Measurements from ENCODE around the gene SCAMP1.

The SCAMP1 gene

DNA sequence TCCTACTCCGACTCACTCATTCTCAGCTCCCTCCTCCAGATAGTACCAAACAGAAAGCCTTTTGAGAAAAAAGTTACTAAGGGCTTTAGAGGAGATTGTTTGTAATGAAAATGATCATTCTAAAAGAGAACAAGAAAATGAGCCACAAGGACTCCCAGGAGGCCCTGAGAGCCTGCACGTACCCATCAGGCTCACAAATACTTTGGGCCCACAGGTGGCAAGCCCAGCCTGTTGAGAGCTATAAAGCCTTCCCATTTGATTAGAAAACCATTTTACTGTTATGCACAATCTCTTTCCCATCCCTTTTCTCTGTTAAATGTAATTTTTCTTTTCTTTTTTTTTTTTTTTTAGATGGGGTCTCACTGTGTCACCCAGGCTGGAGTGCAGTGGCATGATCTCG, 152.0 kb downstream of the SCAMP1 start:
- DNase-seq (ENCODE audit: low read depth in 2 of 2), result no peak

- no peak for DNase-seq (ENCODE audit: low read depth in 2 of 2)
Observed at GRCh38 chr5:78513441-78513840, 153.0 kb downstream of the SCAMP1 start.

GRCh38 chr5:78514427-78515330, 154.3 kb downstream of the SCAMP1 start:
- DNase-seq (ENCODE audit: low read depth in 2 of 2), result no peak

- DNase-seq (ENCODE audit: low read depth in 2 of 2), result no peak
Observed at GRCh38 chr5:78515670-78516069, 155.3 kb downstream of the SCAMP1 start.

DNA sequence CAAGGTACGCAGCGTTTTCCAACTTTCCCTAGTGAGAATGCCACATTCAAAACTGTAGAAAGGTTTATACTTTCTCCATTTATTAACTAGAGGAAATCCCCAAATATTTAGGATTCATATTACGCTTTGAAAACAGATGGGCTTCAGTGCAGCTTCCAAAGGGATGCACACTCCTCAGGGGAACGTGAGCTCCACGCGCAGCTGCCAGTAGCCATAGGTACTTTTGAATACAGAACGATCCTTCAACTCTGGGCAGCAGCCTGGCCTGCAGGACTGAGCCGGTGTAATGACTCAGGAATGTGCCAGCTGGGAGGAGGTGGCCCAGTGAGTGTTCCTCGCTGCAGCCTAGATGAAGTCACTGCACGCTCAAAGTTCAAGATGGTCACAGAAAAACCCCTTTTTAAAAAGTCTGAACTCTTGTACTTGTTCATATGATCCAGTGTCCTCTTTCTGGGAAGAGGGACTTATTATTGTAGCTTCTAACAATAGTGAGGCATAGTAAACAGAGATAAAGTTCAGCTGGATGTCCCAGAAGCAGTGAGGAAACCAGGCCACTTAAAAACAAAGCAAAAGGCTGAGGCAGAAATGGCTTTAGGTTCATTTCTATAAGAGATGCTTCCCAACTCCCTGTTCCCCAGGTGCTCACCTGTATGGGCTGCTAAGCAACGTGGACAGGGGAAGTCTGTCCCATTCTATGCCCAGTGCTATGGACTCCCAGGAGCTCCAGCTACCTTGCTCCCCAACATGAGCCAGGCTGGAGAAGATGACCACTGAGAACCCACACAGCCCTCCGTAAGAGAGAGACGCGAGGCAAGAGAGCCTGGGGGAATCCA, 158.2 kb downstream of the SCAMP1 start:
- no peak for DNase-seq (ENCODE audit: low read depth in 2 of 2)

DNA sequence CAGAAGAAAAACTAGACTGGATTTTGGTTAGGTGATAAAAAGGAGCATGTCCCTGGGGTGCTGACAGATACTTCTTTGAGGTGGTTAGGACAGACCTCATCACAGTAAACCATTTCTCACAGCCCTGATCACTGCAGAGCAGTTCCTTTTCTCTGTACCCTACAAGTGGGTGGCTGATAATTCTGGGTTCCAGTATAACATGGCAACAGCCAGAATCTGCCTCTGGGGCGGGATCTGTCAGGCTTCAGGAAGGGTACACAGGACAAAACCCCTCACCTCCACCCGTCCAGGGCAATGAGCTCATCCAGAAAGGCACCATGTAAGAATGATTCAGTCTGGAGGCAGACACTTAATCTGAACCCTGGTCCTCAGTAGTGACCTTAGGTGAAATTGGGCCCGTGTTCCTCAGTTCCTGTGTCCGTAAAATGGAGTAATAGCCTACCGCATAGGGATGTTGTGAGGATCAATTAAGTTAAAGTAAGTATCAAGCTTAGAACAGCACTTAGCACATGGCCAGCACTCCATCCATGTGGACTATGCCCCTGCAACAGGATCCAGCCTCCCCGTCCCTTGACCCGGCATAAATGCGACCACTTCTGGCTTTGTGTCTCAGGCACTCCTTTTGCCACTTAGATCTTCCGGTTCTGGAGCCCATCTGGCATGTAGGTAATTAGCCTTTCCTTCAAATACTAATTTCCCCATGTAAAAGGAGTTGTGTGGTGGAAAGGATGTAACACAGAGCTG, 159.0 kb downstream of the SCAMP1 start:
- no peak for DNase-seq (ENCODE audit: low read depth in 2 of 2)

- DNase-seq (ENCODE audit: low read depth in 2 of 2), result no peak
Observed at GRCh38 chr5:78521455-78521854, 161.0 kb downstream of the SCAMP1 start.

- DNase-seq (ENCODE audit: low read depth in 2 of 2), result no peak
Observed at GRCh38 chr5:78522476-78523260, 162.3 kb downstream of the SCAMP1 start.

- no peak for DNase-seq (ENCODE audit: low read depth in 2 of 2)
Observed at GRCh38 chr5:78523314-78524193, 163.1 kb downstream of the SCAMP1 start.

GRCh38 chr5:78526049-78526525, 165.7 kb downstream of the SCAMP1 start:
- DNase-seq (ENCODE audit: low read depth in 2 of 2), result no peak

DNA sequence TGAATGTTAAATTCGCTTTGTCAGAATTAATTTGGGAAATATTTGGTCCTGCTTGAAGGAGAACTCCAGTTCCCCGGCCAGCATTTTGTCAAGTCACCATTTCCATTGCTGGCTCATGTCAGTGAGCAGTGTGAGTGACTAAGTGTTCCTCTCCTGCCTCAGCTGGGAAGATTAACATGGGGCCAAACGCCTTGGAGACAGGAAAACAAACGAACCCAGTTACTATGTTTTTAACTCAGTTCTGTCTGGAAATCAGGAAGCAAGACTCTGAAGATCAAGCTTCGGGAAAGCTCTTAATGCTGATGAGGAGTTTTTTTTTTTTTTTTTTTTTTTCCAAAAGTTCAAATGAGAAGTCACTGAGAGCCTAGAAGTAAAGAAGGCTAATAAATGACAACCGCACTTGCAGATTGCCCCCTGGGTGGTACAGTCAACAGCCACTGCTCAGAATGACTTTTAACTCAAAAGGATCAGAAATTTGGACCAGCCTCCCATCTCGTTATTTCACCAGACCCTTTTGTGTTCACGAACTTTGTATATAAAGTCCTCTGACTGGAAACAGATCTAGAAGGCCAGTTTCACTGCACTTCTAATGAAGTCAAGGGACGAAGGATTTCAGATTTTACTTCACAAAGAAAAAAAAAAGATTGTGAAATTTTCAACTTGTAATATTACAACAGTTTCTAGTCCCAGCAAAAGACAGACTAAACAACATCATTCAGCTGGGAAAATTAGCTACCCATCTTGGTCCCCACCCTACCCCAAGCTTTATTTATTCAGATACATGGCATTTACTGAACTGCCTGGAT, 166.8 kb downstream of the SCAMP1 start:
- DNase-seq (ENCODE audit: low read depth in 2 of 2), result no peak

DNA sequence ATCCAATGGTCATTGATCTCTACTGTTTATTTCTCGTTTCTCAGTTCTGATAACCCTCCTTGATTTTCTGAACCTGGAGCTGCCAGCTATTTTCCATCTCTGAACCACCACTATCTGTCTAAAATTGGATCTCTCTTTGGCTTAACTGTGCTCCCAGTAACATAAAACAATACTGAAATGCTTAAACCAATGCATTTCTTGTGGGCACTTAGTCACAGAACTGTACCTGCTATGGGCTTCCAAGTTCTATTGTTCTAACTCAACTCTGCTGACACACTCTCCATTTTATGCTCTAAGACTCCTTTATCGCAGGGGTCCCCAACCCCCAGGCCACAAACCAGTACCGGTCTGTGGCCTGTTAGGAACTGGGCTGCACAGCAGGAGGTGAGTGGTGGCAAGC, 167.5 kb downstream of the SCAMP1 start:
- no peak for DNase-seq (ENCODE audit: low read depth in 2 of 2)
